GM21825 (cell line): ENCODE measurements around the gene NPL.

ENCODE experiments used
- ATAC-seq: cut with Tn5 transposase; IDR thresholded peaks from one replicate; pipeline ENCODE4 v1.9.1; 2021; ENCODE audit warnings: mild to moderate bottlenecking, moderate library complexity; ENCODE audit not compliant: unreplicated experiment

NPL gene

GRCh38 chr1:182811975-182812722, 22.6 kb downstream of the NPL start:
- ATAC-seq, result no peak

- no peak for ATAC-seq
Observed at GRCh38 chr1:182816863-182817262, 27.3 kb downstream of the NPL start.

GRCh38 chr1:182817802-182818201, 28.2 kb downstream of the NPL start:
- no peak for ATAC-seq

GRCh38 chr1:182823220-182823619, 33.6 kb downstream of the NPL start:
- ATAC-seq, result no peak

GRCh38 chr1:182826892-182827291, 37.3 kb downstream of the NPL start:
- ATAC-seq, result no peak

- ATAC-seq, result peak; percentile 86
Observed at GRCh38 chr1:182829285-182829932, 39.8 kb downstream of the NPL start.

- ATAC-seq, result no peak
Observed at GRCh38 chr1:182833271-182833670, 43.7 kb downstream of the NPL start.

GRCh38 chr1:182834326-182834725, 44.8 kb downstream of the NPL start:
- ATAC-seq, result no peak

- no peak for ATAC-seq
Observed at GRCh38 chr1:182835806-182836205, 46.2 kb downstream of the NPL start.

- ATAC-seq, result peak; percentile 87
Observed at GRCh38 chr1:182839209-182840066, 49.9 kb downstream of the NPL start, which contains the start of gene DHX9. Gene DHX9, plus strand, starts transcription at chr1:182839347. Its CDS starts 3,220 bp downstream, at chr1:182842567.

- no peak for ATAC-seq
Observed at GRCh38 chr1:182841368-182841988, 51.9 kb downstream of the NPL start.

- ATAC-seq, result no peak
Observed at GRCh38 chr1:182842265-182842664, 52.7 kb downstream of the NPL start.

- no peak for ATAC-seq
Observed at GRCh38 chr1:182845379-182845778, 55.8 kb downstream of the NPL start.

- ATAC-seq, result no peak
Observed at GRCh38 chr1:182845894-182846293, 56.3 kb downstream of the NPL start.

- ATAC-seq, result no peak
Observed at GRCh38 chr1:182847105-182847504, 57.5 kb downstream of the NPL start.

GRCh38 chr1:182848736-182849135, 59.2 kb downstream of the NPL start:
- no peak for ATAC-seq

- ATAC-seq, result no peak
Observed at GRCh38 chr1:182850319-182850718, 60.7 kb downstream of the NPL start.

GRCh38 chr1:182851825-182852224, 62.3 kb downstream of the NPL start:
- no peak for ATAC-seq

GRCh38 chr1:182855911-182856310, 66.3 kb downstream of the NPL start:
- no peak for ATAC-seq

GRCh38 chr1:182857212-182857611, 67.6 kb downstream of the NPL start:
- ATAC-seq, result no peak

GRCh38 chr1:182860658-182861057, 71.1 kb downstream of the NPL start:
- no peak for ATAC-seq
